Left lung (tissue), 10 donors: ENCODE data around the gene GLS. TPM values are rescaled to one million over a fixed set of nuclear protein-coding genes. Genes with fewer than 3 reads are reported as not detected.
"Not testable (repeated sequence)": the region's sequence is repeated elsewhere in the genome, so short reads cannot be mapped to it uniquely, and the experiment has no call there.

Experiments
- ATAC-seq: fragments of 200-7000 bp; cut with Tn5 transposase; one replicate; pipeline ENCODE4 v1.9.1; 2020; ENCODE audit warnings: moderate library complexity
- DNase-seq, 4 donors: peaks; one replicate each; pipeline ENCODE4 v3.0.0-alpha.2; 2013 to 2020
- H3K27ac ChIP-seq, 2 donors: fragments of 200-600 bp; sonication (generic) in 1 of 2; one replicate each; pipeline versions ENCODE4 v1.5.0 to v1.8.0; 2020 to 2021
- H3K27me3 ChIP-seq, 2 donors: fragments of 200-600 bp; sonication (generic) in 1 of 2; one replicate each; pipeline versions ENCODE4 v1.5.0 to v1.8.0; 2020 to 2021
- H3K36me3 ChIP-seq, 2 donors: fragments of 200-600 bp; sonication (generic) in 1 of 2; one replicate each; pipeline versions ENCODE4 v1.5.0 to v1.8.0; 2020 to 2021
- H3K4me1 ChIP-seq, 2 donors: fragments of 200-600 bp; one replicate each; pipeline ENCODE4 v1.8.0; 2021
- H3K4me3 ChIP-seq, 2 donors: fragments of 200-600 bp; sonication (generic) in 1 of 2; one replicate each; pipeline versions ENCODE4 v1.5.0 to v1.8.0; 2020 to 2021; ENCODE audit warnings: mild to moderate bottlenecking in 1 of 2
- H3K9me3 ChIP-seq, 2 donors: fragments of 200-600 bp; sonication (generic) in 1 of 2; one replicate each; pipeline versions ENCODE4 v1.5.0 to v1.8.0; 2020 to 2021
- intact Hi-C, 2 donors: fragments of 100-400 bp; cut with DNase I; formaldehyde crosslinking; loops; one replicate each; pipeline versions ENCODE4 v1.11.2 to v1.14.2; 2022
- polyA plus RNA-seq, 6 donors: library from polyadenylated mRNA; unstranded; fragments of 120-200 nt; gene quantifications; one replicate each; pipeline ENCODE4 v1.2.1, GENCODE V29; 2013; ENCODE audit not compliant: insufficient read length in 6 of 6
- total RNA-seq, 2 donors: library from RNA; stranded (reverse); fragmentation: NEBNext Ultra II Directional; extraction: Animal tissue kit (Norgen Biotek cat#: 25700); gene quantifications; one replicate each; pipeline ENCODE4 v1.2.1, GENCODE V29; 2021
- TF ChIP-seq, protein P1 (sequence below), 2 donors: fragments of 200-600 bp; sonication (generic) in 1 of 2; IDR thresholded peaks; one replicate each; pipeline versions ENCODE4 v1.5.0 to v1.8.0; 2021; ENCODE audit warnings: antibody characterized with exemption in 2 of 2
- donor health status: DM: no; HTN: yes; CAD: no.
- donor health status: DM: no; HTN: no; CAD: no.

The GLS gene
- total and polyA plus RNA-seq, 8 donors = 114 to 346 (median 123) TPM

DNA sequence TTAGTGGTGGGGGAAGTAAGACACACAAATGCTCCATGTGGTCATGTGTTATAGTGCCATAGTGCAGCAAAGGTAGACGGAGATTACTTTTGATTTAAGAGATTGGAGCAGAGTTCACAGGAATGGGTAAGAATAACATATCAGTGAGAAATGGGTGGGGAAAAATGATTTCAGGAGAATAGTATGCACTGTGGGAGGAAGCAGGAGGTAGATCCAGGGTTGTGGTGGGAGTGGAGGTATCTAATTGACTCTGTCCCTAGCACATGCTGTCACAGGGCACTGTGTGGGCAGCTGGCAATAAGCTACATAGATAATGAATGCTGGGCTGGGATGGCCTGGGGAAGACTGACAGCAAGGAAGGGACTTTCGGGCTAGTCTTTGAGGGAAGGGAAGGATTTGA is 68.0 kb downstream of the GLS start:
- intact Hi-C loops = no loop called here
- no peaks in the 10 kb centered on the region for H3K9me3 ChIP-seq
- peak; percentile 7 for ATAC-seq
- H3K27me3 ChIP-seq = no peaks in the 10 kb centered on the region
- no peaks in the 10 kb centered on the region for H3K36me3 ChIP-seq
- H3K27ac ChIP-seq = peak overlapping the region; percentile 54 to 64
- TF ChIP-seq, protein P1, sequence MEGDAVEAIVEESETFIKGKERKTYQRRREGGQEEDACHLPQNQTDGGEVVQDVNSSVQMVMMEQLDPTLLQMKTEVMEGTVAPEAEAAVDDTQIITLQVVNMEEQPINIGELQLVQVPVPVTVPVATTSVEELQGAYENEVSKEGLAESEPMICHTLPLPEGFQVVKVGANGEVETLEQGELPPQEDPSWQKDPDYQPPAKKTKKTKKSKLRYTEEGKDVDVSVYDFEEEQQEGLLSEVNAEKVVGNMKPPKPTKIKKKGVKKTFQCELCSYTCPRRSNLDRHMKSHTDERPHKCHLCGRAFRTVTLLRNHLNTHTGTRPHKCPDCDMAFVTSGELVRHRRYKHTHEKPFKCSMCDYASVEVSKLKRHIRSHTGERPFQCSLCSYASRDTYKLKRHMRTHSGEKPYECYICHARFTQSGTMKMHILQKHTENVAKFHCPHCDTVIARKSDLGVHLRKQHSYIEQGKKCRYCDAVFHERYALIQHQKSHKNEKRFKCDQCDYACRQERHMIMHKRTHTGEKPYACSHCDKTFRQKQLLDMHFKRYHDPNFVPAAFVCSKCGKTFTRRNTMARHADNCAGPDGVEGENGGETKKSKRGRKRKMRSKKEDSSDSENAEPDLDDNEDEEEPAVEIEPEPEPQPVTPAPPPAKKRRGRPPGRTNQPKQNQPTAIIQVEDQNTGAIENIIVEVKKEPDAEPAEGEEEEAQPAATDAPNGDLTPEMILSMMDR (IDR thresholded peaks at IDR 0.05) = no peak
- H3K4me3 ChIP-seq = no peak overlapping the region
- H3K4me1 ChIP-seq = peaks cover 17 to 20% of the 10 kb centered on the region in 2 donors
- DNase-seq = no peak

DNA sequence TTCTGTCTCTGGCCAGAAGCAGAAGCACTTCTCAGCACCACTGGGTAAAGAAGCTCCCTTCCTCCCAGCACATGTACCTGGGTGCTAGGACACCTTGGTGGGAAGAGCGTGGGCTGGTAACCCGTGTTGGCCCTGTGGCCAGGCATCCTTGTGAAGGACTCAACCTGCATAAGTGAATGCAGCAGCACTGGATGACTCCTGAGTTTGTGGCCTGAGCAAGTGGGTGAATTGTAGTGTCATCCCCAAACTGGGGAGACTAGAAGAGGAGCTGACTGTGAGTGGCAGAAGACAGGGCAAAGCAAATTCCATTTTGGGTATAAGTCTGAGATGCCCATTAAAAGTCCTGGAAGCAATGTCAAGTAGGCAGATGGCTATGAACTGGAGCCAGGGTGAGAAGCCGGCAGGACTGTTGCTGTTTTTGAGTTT is 70.0 kb downstream of the GLS start:
- H3K27me3 ChIP-seq = no peaks in the 10 kb centered on the region
- no peaks in the 10 kb centered on the region for H3K9me3 ChIP-seq
- peaks cover 17 to 20% of the 10 kb centered on the region in 2 donors for H3K4me1 ChIP-seq
- intact Hi-C loops = no loop called here
- DNase-seq (no peak), ATAC-seq (no peak)
- TF ChIP-seq, protein P1 (IDR thresholded peaks at IDR 0.05) = no peak
- no peak overlapping the region for H3K27ac ChIP-seq
- no peaks in the 10 kb centered on the region for H3K36me3 ChIP-seq
- no peak overlapping the region for H3K4me3 ChIP-seq

DNA sequence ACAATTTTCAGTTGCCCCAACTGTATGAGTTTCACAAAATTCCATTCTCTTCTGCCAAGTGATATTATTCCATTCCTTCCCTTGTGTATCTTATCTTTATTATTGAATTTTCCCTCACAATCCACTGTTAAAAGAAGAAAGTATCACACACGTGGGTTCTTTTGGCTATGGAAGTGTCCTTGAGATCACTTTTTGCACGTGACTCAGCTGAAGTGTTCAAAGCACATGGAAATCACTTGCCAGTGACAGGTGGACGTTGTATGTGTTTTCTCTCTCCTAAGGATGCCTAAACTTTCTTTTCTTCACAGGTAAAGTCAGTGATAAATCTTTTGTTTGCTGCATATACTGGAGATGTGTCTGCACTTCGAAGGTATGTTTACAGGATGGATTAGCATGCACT is 72.6 kb downstream of the GLS start:
- Histone ChIP-seq H3K9me3 (peaks cover 0 to 11% of the 10 kb centered on the region in 2 donors), H3K27ac (no peak overlapping the region), H3K27me3 (no peaks in the 10 kb centered on the region), H3K4me3 (no peak overlapping the region), H3K36me3 (no peaks in the 10 kb centered on the region), H3K4me1 (peaks cover 6 to 7% of the 10 kb centered on the region in 2 donors)
- DNase-seq (no peak), ATAC-seq (peak; percentile 41)
- intact Hi-C loops = no loop called here
- TF ChIP-seq, protein P1 (IDR thresholded peaks at IDR 0.05) = no peak

DNA sequence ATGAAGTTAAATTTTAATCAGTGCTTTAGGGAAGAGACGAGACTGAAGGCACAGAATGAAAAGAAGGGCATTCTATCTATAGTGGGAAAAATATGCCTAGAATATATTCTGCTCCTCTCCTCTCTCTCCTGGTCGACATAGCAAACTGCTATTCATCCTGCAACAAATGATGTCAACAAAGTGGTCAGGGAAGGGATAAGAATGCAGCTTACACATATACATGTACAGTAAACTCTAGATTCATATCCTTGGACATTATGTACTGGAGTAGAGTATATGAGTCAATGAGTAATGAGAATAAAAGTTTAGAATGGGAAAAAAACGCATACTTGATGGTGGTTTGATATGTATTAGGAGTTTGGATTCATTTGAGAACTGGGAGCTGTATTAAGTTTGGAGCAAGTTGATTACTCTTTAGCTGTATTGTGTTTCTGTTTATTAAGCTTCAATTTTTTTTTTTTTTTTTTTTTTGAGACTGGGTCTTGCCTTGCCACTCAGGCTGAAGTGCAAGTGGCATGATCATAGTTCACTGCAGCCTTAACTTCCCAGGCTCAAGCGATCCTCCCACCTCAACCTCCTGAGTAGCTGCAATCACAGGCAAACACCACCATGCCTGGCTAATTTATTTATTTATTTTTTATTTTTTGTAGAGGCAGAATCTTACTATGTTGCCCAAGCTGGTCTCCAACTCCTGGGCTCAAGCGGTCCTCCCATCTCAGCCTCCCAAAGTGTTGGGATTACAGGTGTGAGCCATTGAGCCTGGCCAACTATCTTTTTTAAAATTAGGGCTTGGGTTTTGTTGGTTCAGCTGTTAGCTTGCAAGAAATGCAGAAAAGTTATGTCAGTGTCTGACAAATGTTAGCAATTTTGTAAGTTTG is 79.5 kb downstream of the GLS start:
- no peak overlapping the region for H3K27ac ChIP-seq
- peaks cover 0 to 11% of the 10 kb centered on the region in 2 donors for H3K9me3 ChIP-seq
- no peak for ATAC-seq
- H3K27me3 ChIP-seq = no peaks in the 10 kb centered on the region
- no peak for DNase-seq
- intact Hi-C loops = no loop called here
- H3K4me1 ChIP-seq = no peaks in the 10 kb centered on the region
- H3K4me3 ChIP-seq = no peak overlapping the region
- TF ChIP-seq, protein P1 (IDR thresholded peaks at IDR 0.05) = no peak
- peaks cover 0 to 44% of the 10 kb centered on the region in 2 donors for H3K36me3 ChIP-seq

DNA sequence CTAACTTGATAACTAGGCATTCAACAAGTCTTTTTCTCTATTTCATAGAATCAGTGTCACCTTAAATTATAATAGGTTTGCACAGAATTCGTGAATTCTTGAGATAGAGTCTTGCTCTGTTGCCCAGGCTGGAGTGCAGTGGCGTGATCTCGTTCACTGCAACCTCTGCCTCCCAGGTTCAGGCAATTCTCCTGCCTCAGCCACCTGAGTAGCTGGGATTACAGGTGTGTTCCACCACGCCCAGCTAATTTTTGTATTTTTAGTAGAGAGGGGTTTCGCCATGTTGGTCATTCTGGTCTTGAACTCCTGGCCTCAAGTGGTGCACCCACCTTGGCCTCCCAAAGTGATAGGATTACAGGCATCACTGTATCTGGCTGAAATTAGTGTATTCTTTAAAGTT is 80.5 kb downstream of the GLS start:
- H3K36me3 ChIP-seq = peaks cover 0 to 53% of the 10 kb centered on the region in 2 donors
- DNase-seq, ATAC-seq, H3K27ac ChIP-seq, H3K27me3 ChIP-seq, intact Hi-C loops, H3K4me3 ChIP-seq, H3K9me3 ChIP-seq, H3K4me1 ChIP-seq: not testable (repeated sequence)
